Vagina (tissue), 2 donors: Measurements from ENCODE around the gene FBXL22. TPM values are rescaled to one million over a fixed set of nuclear protein-coding genes. Genes with fewer than 3 reads are reported as not detected.

Experiments
- DNase-seq, 2 donors: peaks; one replicate each; pipeline ENCODE4 v3.0.0-alpha.2; 2017; ENCODE audit errors: extremely low spot score in 2 of 2
- H3K27ac ChIP-seq: fragments of 200-600 bp; sonication (generic); one replicate; pipeline ENCODE4 v1.5.1; 2019
- H3K27me3 ChIP-seq: fragments of 200-600 bp; sonication (generic); one replicate; pipeline ENCODE4 v1.5.1; 2019
- H3K36me3 ChIP-seq, 2 donors: fragments of 200-600 bp; sonication (generic); one replicate each; pipeline ENCODE4 v1.5.1; 2017 to 2019
- H3K4me1 ChIP-seq: fragments of 200-600 bp; sonication (generic); one replicate; pipeline ENCODE4 v1.5.1; 2019
- H3K4me3 ChIP-seq, 2 donors: fragments of 200-600 bp; sonication (generic); 1 replicate in 1 of 2; 2 replicates in 1 of 2; pipeline ENCODE4 v1.5.1; 2016 to 2019
- H3K9me3 ChIP-seq: fragments of 200-600 bp; sonication (generic); one replicate; pipeline ENCODE4 v1.5.1; 2019
- POLR2A ChIP-seq, 2 donors: fragments of 450-650 bp; IDR thresholded peaks; one replicate each; pipeline ENCODE4 v1.6.1; 2017; ENCODE audit warnings: antibody characterized with exemption in 2 of 2, mild to moderate bottlenecking in 2 of 2, moderate library complexity in 2 of 2
- POLR2AphosphoS5 ChIP-seq, 2 donors: sonication (generic); formaldehyde crosslinking; IDR thresholded peaks; one replicate each; pipeline ENCODE4 v1.9.0; 2017; ENCODE audit warnings: antibody characterized with exemption in 2 of 2, mild to moderate bottlenecking in 2 of 2, low read depth in 1 of 2; ENCODE audit not compliant: insufficient read depth in 1 of 2
- intact Hi-C: fragments of 100-400 bp; cut with DNase I; formaldehyde crosslinking; loops from one replicate; pipeline ENCODE4 v1.15.1; 2023
- total RNA-seq: library from RNA; depleted of rRNA; stranded (reverse); fragments of >200 nt; gene quantifications from one replicate; pipeline ENCODE4 v1.2.3, GENCODE V29; 2016
- TF ChIP-seq, protein P1 (sequence below), 3 experiments: fragments of 450-650 bp in 2 of 3; fragments of 200-600 bp in 1 of 3; sonication (generic) in 1 of 3; IDR thresholded peaks; one replicate each; pipeline ENCODE4 v1.5.1; 2017 to 2019; ENCODE audit warnings: antibody characterized with exemption in 3 of 3, mild to moderate bottlenecking in 2 of 3, moderate library complexity in 2 of 3

The FBXL22 gene
- total RNA-seq, 1 donor from 2014 or later, result 10.1 TPM

DNA sequence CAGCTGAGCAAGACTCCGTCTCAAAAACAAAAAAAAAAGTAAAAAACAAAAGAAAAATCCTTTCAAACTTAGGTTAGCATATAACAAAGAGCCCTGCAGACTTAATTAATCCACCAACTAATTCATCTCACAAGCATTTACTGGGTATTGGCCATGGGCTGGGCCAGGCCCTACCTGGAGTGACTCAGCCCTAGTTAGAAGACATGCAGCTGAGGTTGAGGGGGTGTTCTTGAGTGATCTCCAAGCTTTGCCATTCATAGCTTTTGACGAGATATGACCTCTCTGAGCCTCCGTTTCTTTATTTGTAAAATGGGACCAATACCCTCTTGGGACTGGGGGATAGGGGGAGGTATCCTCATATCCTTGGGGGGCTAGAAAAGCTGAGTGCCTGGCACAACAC is 7.8 kb downstream of the FBXL22 start:
- TF ChIP-seq POLR2AphosphoS5 (IDR thresholded peaks at IDR 0.05; ENCODE audit: insufficient read depth in 1 of 2, low read depth in 1 of 2) (no peak), POLR2A (IDR thresholded peaks at IDR 0.05) (no peak)
- TF ChIP-seq, protein P1, sequence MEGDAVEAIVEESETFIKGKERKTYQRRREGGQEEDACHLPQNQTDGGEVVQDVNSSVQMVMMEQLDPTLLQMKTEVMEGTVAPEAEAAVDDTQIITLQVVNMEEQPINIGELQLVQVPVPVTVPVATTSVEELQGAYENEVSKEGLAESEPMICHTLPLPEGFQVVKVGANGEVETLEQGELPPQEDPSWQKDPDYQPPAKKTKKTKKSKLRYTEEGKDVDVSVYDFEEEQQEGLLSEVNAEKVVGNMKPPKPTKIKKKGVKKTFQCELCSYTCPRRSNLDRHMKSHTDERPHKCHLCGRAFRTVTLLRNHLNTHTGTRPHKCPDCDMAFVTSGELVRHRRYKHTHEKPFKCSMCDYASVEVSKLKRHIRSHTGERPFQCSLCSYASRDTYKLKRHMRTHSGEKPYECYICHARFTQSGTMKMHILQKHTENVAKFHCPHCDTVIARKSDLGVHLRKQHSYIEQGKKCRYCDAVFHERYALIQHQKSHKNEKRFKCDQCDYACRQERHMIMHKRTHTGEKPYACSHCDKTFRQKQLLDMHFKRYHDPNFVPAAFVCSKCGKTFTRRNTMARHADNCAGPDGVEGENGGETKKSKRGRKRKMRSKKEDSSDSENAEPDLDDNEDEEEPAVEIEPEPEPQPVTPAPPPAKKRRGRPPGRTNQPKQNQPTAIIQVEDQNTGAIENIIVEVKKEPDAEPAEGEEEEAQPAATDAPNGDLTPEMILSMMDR (IDR thresholded peaks at IDR 0.05), result no peak
- Histone ChIP-seq H3K4me3 (no peak overlapping the region), H3K9me3 (no peaks in the 10 kb centered on the region), H3K27ac (no peak overlapping the region), H3K4me1 (peaks cover 29% of the 10 kb centered on the region), H3K36me3 (peaks cover 0 to 22% of the 10 kb centered on the region in 2 donors), H3K27me3 (no peaks in the 10 kb centered on the region)
- DNase-seq, result no peak
- intact Hi-C loops, result loop anchor here (10.0 kb wide), 1 partner anchor 120 kb away; no protein-coding TSS in a partner anchor

DNA sequence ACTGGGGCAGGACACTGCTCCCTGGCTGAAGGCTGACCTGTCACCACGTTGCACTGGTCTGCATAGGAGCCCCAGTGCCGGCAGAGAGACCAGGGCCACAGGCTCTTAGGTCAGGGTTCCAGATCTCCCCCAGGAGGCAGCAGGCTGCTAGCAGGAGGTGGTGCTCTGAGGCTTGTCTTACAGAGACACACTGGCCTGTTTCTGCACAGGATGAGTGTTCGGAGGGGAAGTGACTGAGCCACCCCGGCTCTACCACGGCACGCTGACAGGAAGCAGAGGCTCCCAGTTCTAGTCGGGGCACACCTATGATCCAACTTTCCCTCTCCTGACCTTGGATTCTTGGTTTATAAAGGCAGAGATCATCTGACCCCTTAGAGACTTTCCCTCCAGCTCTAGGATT is 8.6 kb downstream of the FBXL22 start:
- no peaks in the 10 kb centered on the region for H3K9me3 ChIP-seq
- DNase-seq, result no peak
- intact Hi-C loops, result loop anchor here (10.0 kb wide), 1 partner anchor 121 kb away; no protein-coding TSS in a partner anchor
- peaks cover 33% of the 10 kb centered on the region for H3K4me1 ChIP-seq
- H3K27me3 ChIP-seq, result no peaks in the 10 kb centered on the region
- peaks cover 0 to 22% of the 10 kb centered on the region in 2 donors for H3K36me3 ChIP-seq
- no peak overlapping the region for H3K27ac ChIP-seq
- H3K4me3 ChIP-seq, result no peak overlapping the region
- no peak for TF ChIP-seq POLR2A (IDR thresholded peaks at IDR 0.05)
- TF ChIP-seq, protein P1 (IDR thresholded peaks at IDR 0.05), result no peak
- no peak for TF ChIP-seq POLR2AphosphoS5 (IDR thresholded peaks at IDR 0.05; ENCODE audit: insufficient read depth in 1 of 2, low read depth in 1 of 2)

DNA sequence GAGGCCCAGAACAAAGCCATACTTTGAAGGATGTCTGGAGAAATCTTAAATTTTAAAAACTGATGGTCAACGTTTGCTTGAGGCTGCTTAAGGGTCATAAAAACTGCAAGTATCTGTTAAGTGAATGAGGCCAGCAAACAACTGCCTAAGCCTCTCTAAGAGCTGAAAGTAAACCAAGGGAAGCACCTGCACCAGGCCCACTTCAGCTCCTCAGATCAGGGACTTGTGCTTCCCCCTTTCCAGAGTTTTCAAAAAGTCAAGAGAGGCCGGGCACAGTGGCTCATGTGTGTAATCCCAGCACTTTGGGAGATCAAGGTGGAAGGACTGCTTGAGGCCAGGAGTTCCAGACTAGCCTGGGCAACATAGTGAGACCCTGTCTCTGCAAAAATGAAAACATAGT is 9.1 kb downstream of the FBXL22 start:
- H3K27me3 ChIP-seq, result no peaks in the 10 kb centered on the region
- no peak for DNase-seq
- peaks cover 0 to 22% of the 10 kb centered on the region in 2 donors for H3K36me3 ChIP-seq
- H3K9me3 ChIP-seq, result no peaks in the 10 kb centered on the region
- no peak overlapping the region for H3K4me3 ChIP-seq
- intact Hi-C loops, result loop anchor here (10.0 kb wide), 1 partner anchor 122 kb away; no protein-coding TSS in a partner anchor
- peaks cover 35% of the 10 kb centered on the region for H3K4me1 ChIP-seq
- TF ChIP-seq POLR2A (IDR thresholded peaks at IDR 0.05) (no peak), POLR2AphosphoS5 (IDR thresholded peaks at IDR 0.05; ENCODE audit: insufficient read depth in 1 of 2, low read depth in 1 of 2) (no peak)
- TF ChIP-seq, protein P1 (IDR thresholded peaks at IDR 0.05), result no peak
- H3K27ac ChIP-seq, result no peak overlapping the region

DNA sequence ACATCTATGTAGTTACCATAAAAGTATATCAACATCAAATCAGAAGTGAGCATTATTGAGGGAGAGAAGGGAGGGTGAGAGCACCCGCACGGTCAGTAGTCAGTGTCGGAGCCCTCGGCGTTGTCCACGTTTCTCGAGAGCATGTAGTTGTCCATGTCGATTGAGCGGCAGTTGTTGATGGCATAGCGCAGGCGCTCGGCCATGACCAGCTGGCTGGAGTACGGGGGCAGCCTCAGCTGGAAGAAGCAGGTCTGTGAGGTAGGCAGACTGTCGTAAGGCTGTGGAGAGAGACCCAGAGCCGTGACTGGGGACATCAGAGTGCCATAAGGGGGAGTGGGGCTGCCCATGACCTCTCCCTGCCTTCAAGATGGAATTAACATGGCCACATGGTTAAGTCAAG is 11.8 kb downstream of the FBXL22 start:
- intact Hi-C loops, result loop anchor here (10.0 kb wide), 1 partner anchor 124 kb away; no protein-coding TSS in a partner anchor
- no peaks in the 10 kb centered on the region for H3K27me3 ChIP-seq
- H3K9me3 ChIP-seq, result no peaks in the 10 kb centered on the region
- peaks cover 0 to 33% of the 10 kb centered on the region in 2 donors for H3K36me3 ChIP-seq
- no peak for DNase-seq
- H3K4me3 ChIP-seq, result no peak overlapping the region
- H3K4me1 ChIP-seq, result peaks cover 30% of the 10 kb centered on the region
- TF ChIP-seq POLR2AphosphoS5 (IDR thresholded peaks at IDR 0.05; ENCODE audit: insufficient read depth in 1 of 2, low read depth in 1 of 2), result no peak
- TF ChIP-seq, protein P1 (IDR thresholded peaks at IDR 0.05), result no peak
- no peak for TF ChIP-seq POLR2A (IDR thresholded peaks at IDR 0.05)
- peak overlapping the region; percentile 64 for H3K27ac ChIP-seq

DNA sequence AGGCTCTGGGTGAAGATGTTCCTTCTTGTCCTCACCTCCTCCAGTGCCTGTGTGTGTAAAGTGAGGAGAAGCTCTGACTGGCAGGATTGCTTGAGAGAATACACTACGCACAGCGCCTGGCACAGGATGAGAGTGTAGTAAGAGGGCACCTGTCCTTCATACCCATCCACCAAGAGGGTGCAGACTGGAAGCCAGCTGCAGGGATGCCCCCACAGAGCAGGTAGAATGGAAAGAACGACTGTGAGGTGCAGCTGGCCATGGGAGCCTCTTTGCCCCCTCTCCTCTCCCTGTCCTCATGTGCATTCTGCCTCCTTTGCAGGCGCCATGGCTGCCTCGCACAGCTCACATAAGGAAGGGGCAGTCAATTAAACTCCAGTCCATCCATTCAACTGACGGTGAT is 12.3 kb downstream of the FBXL22 start:
- H3K4me1 ChIP-seq, result peaks cover 30% of the 10 kb centered on the region
- H3K4me3 ChIP-seq, result no peak overlapping the region
- no peaks in the 10 kb centered on the region for H3K27me3 ChIP-seq
- peak overlapping the region; percentile 64 for H3K27ac ChIP-seq
- H3K9me3 ChIP-seq, result no peaks in the 10 kb centered on the region
- no peak for DNase-seq
- intact Hi-C loops, result loop anchor here (10.0 kb wide), 1 partner anchor 125 kb away; no protein-coding TSS in a partner anchor
- no peak for TF ChIP-seq POLR2AphosphoS5 (IDR thresholded peaks at IDR 0.05; ENCODE audit: insufficient read depth in 1 of 2, low read depth in 1 of 2)
- TF ChIP-seq, protein P1 (IDR thresholded peaks at IDR 0.05), result no peak
- no peak for TF ChIP-seq POLR2A (IDR thresholded peaks at IDR 0.05)
- peaks cover 0 to 37% of the 10 kb centered on the region in 2 donors for H3K36me3 ChIP-seq
